ENCODE data around the gene LCN12.

Gene LCN12

GRCh38 chr9:136947028-136947891 lies 4.8 kb upstream of the LCN12 start:
- Mint-ChIP-seq H3K9me3 (no peaks in the 10 kb centered on the region), H3K27ac (no peak overlapping the region), H3K36me3 (ENCODE audit: low read depth) (no peaks in the 10 kb centered on the region), H3K4me3 (no peak overlapping the region), H3K4me1 (ENCODE audit: low read depth) (peaks cover 13% of the 10 kb centered on the region), H3K27me3 (no peaks in the 10 kb centered on the region)

- H3K4me3 Mint-ChIP-seq: peak overlapping the region; percentile 40
- H3K4me1 Mint-ChIP-seq (ENCODE audit: low read depth): peaks cover 7% of the 10 kb centered on the region
- H3K9me3 Mint-ChIP-seq: no peaks in the 10 kb centered on the region
- no peaks in the 10 kb centered on the region for H3K27me3 Mint-ChIP-seq
- no peak overlapping the region for H3K27ac Mint-ChIP-seq
- H3K36me3 Mint-ChIP-seq (ENCODE audit: low read depth): no peaks in the 10 kb centered on the region
These were observed 4.0 kb upstream of the LCN12 start for GRCh38 chr9:136947955-136948510.

DNA sequence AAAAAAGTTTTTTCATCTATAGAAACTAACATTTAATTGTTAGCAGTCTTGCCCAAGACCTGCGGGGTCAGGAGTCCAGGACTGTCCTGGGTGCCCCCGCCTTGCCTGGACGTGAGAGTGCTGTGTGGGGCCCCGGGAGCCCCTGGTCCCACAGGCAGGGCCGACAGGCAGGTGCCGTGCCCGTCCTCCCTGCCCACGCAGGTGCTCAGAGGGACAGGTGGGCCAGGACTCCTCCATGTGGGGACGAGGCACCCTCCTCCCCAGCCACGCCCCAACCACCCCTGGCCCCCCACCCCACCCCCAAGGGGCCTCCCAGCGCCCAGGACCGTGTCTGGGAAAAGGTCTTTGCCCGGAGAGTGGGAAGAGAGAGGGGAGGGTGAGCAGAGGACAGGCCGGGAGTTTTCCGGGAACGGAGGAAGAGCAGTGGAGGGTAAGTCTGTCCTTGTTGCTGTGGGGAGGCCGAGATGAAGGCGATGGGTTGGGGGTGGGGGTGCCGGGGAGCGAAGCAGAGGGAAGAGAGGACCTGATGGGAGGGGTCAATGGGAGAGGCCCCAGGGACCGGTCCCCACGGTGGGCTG lies 2.7 kb upstream of the LCN12 start:
- Mint-ChIP-seq H3K27ac (peak overlapping the region; percentile 75), H3K4me3 (peak overlapping the region; percentile 80), H3K4me1 (ENCODE audit: low read depth) (peaks cover 7% of the 10 kb centered on the region), H3K27me3 (no peaks in the 10 kb centered on the region), H3K36me3 (ENCODE audit: low read depth) (no peaks in the 10 kb centered on the region), H3K9me3 (no peaks in the 10 kb centered on the region)

GRCh38 chr9:136949817-136950655 lies 2.0 kb upstream of the LCN12 start:
- no peaks in the 10 kb centered on the region for H3K27me3 Mint-ChIP-seq
- H3K9me3 Mint-ChIP-seq: no peaks in the 10 kb centered on the region
- H3K4me1 Mint-ChIP-seq (ENCODE audit: low read depth): peaks cover 3% of the 10 kb centered on the region
- no peaks in the 10 kb centered on the region for H3K36me3 Mint-ChIP-seq (ENCODE audit: low read depth)
- H3K27ac Mint-ChIP-seq: peak overlapping the region; percentile 79
- peak overlapping the region; percentile 80 for H3K4me3 Mint-ChIP-seq

DNA sequence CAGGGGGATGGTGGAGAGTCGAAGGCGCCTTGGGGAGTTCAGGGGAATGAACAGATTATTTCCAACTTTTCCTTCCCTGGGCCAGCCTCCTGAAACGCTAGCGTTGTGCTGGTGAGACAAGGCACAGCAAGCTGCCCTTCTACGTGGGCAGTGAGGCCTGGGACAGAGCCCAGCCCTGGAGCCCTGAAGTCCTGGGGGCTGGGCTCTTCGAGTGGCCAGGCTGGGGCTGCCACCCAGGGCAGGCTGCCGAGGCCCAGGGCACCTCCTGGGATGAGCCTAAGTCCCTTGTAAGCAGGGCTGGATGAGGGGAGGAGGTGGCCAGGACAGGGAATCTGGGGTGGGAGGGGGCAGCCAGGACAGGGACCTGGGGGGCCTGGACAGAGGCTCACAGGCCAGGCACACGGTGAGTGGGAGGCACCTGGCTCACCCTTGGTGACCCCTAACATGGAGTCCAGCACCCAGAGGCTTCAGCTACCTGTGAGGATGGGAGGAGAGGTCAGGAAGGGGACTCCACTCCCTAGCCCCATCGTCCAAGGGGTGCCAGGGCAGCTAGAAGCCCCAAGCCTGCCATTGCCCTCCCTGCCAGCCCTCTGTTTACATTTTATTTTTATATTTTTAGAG lies 1.3 kb upstream of the LCN12 start:
- Mint-ChIP-seq H3K4me3 (peak overlapping the region; percentile 77), H3K4me1 (ENCODE audit: low read depth) (peaks cover 3% of the 10 kb centered on the region), H3K9me3 (no peaks in the 10 kb centered on the region), H3K27ac (peak overlapping the region; percentile 79), H3K36me3 (ENCODE audit: low read depth) (no peaks in the 10 kb centered on the region), H3K27me3 (no peaks in the 10 kb centered on the region)

DNA sequence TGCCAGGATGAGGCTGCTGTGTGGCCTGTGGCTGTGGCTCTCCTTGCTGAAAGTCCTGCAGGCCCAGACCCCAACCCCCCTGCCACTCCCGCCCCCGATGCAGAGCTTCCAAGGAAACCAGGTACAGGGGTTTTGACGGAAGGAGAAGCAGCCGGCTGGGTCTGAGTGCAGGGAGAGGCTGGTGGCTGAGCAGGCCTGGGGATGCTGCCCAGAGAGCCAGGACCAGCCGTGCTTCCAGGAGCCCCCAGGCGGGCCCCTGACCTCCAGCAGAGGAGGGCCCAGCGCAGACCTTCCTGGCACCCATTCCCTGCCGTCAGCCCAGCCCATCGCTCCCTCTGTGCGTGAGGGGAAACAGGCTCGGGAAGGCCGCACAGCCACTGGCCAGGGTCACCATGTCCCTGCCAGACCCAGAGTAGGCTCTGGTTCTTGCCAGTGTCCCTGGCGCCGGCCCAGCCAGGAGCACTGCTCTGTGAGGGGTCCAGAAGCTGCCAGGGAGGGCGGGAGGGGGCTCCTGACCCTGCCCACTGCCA lies 313 bp downstream of the LCN12 start:
- H3K36me3 Mint-ChIP-seq (ENCODE audit: low read depth): no peaks in the 10 kb centered on the region
- H3K4me3 Mint-ChIP-seq: no peak overlapping the region
- peaks cover 3% of the 10 kb centered on the region for H3K4me1 Mint-ChIP-seq (ENCODE audit: low read depth)
- H3K27me3 Mint-ChIP-seq: no peaks in the 10 kb centered on the region
- peaks cover 8% of the 10 kb centered on the region for H3K9me3 Mint-ChIP-seq
- no peak overlapping the region for H3K27ac Mint-ChIP-seq

DNA sequence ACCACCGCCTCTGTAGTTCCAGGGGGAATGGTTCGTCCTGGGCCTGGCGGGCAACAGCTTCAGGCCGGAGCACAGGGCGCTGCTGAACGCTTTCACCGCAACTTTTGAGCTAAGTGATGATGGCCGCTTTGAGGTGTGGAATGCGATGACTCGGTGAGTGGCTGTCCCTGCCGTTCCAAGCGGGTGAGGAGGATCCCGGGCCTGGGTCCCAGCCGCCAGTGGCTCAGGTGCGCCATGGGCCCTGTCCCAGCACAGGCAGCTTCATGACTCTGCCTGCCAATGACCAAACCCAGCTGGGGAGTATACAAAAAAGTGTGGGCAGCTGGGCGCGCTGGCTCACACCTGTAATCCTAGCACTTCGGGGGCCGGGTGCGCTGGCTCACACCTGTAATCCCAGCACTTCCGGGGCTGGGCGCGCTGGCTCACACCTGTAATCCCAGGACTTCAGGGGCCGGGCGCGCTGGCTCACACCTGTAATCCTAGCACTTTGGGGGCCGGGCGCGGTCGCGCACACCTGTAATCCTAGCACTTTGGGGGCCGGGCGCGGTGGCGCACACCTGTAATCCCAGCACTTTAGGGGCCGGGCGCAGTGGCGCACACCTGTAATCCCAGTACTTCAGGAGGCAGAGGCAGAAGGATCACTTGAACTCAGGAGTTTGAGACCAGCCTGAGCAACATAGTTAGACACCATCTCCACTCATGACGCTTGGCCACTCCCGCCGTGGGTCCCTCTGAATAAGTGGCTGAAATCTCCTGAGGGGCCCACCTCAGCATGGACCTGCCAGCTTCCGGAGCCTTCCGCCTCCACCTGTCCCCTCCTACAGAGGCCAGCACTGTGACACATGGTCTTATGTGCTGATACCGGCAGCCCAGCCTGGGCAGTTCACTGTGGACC lies 1.1 kb downstream of the LCN12 start:
- H3K27me3 Mint-ChIP-seq: no peaks in the 10 kb centered on the region
- H3K36me3 Mint-ChIP-seq (ENCODE audit: low read depth): no peaks in the 10 kb centered on the region
- H3K27ac Mint-ChIP-seq: no peak overlapping the region
- peaks cover 8% of the 10 kb centered on the region for H3K9me3 Mint-ChIP-seq
- peaks cover 3% of the 10 kb centered on the region for H3K4me1 Mint-ChIP-seq (ENCODE audit: low read depth)
- H3K4me3 Mint-ChIP-seq: no peak overlapping the region

DNA sequence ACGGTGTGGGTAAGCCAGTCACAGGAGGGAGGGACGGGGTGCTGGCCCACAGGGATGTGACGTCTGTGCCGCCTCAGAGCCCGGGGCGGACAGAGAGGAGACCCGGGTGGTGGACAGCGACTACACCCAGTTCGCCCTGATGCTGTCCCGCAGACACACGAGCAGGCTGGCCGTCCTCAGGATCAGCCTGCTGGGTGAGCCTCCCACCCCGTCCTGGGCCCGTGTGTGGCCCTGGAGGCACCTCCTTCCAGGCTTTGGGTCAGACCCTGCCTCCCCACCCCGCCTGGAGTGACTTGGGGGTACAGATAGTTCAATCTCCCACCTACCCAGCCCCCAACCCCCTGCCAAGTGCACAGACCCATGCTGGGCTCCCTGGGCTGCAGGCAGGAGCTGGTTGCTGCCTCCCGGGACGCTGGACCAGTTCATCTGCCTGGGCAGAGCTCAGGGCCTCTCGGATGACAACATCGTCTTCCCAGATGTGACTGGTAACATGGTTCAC lies 1.7 kb downstream of the LCN12 start:
- no peak overlapping the region for H3K27ac Mint-ChIP-seq
- peaks cover 3% of the 10 kb centered on the region for H3K4me1 Mint-ChIP-seq (ENCODE audit: low read depth)
- no peaks in the 10 kb centered on the region for H3K36me3 Mint-ChIP-seq (ENCODE audit: low read depth)
- H3K27me3 Mint-ChIP-seq: no peaks in the 10 kb centered on the region
- H3K4me3 Mint-ChIP-seq: no peak overlapping the region
- H3K9me3 Mint-ChIP-seq: peaks cover 8% of the 10 kb centered on the region

DNA sequence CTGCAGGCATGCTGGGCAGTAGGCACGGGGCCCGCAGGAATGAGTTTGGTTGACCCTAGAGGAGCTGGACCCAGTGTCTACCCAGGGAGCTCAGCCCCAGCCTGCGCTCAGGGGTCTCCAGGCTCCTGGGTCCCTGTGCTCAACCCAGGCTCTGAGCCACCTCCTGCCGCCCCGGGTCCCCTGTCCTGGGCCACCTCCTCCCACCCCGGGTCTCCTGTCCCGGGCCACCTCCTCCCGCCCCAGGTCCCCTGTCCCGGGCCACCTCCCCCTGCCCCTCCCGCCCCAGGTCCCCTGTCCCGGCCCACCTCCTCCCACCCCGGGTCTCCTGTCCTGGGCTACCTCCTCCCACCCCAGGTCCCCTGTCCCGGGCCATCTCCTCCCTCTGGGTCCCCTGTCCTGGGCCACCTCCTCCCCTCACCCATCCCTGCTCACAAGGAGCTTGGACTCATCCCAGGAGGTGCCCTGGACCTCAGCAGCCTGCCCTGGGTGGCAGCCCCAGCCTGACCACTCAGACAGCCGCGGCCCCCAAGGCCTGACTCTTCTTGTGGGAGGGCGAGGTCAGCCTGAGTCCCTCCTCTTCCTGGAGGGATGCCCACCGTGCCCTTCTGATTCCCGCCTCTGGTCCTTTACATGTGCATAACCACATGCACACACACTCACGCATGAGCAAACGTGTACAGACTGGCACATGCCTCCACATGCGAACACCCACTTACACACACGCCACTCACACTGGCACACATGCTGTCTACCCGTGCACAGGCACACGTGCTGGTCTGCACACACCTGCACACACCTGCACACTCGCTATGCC lies 2.4 kb downstream of the LCN12 start:
- no peaks in the 10 kb centered on the region for H3K27me3 Mint-ChIP-seq
- no peak overlapping the region for H3K27ac Mint-ChIP-seq
- no peak overlapping the region for H3K4me3 Mint-ChIP-seq
- H3K4me1 Mint-ChIP-seq (ENCODE audit: low read depth): peaks cover 3% of the 10 kb centered on the region
- no peaks in the 10 kb centered on the region for H3K36me3 Mint-ChIP-seq (ENCODE audit: low read depth)
- peaks cover 8% of the 10 kb centered on the region for H3K9me3 Mint-ChIP-seq

DNA sequence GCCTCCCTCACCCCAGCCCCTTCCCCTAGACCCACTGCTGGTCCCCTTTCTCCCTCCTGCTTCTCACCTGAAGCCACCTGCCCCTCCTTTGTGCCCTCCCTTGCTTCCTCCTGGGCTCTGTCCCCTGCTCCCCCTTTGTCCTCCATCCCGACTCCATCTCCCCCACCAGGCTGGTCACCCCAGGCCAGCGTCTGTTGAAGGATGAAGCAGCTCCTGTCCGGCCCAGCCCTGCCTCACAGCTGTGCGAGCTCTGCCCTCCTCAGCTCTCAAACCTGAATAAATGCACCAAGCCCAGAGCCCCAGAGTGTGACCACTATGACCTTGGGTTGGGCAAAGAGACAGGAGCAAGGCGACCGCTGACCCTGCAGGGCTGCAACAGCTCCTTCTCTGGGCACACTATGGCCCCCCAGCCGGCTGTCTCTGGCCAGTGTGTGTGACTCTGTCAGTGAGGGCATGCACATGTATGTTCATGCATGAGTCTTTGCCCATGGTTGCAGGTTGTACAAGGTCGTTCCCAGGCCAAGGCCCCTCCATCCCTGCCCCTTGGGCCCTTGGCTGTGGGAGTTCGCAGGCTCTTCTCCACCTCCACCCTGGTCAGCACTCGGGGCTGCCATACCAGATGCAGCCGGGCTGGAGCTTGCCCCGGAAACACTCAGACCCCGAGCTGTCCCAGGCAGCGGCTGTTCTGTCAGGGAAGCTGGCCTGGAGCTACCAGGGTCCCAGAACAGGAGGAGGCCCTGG lies 3.3 kb downstream of the LCN12 start:
- H3K4me1 Mint-ChIP-seq (ENCODE audit: low read depth): peaks cover 5% of the 10 kb centered on the region
- H3K36me3 Mint-ChIP-seq (ENCODE audit: low read depth): no peaks in the 10 kb centered on the region
- H3K27ac Mint-ChIP-seq: no peak overlapping the region
- H3K27me3 Mint-ChIP-seq: no peaks in the 10 kb centered on the region
- H3K9me3 Mint-ChIP-seq: peaks cover 8% of the 10 kb centered on the region
- H3K4me3 Mint-ChIP-seq: no peak overlapping the region

- no peak overlapping the region for H3K27ac Mint-ChIP-seq
- H3K9me3 Mint-ChIP-seq: peaks cover 8% of the 10 kb centered on the region
- no peak overlapping the region for H3K4me3 Mint-ChIP-seq
- H3K4me1 Mint-ChIP-seq (ENCODE audit: low read depth): peaks cover 7% of the 10 kb centered on the region
- no peaks in the 10 kb centered on the region for H3K27me3 Mint-ChIP-seq
- H3K36me3 Mint-ChIP-seq (ENCODE audit: low read depth): no peaks in the 10 kb centered on the region
These were observed 3.9 kb downstream of the LCN12 start for GRCh38 chr9:136955943-136956335.

GRCh38 chr9:136956604-136957003 lies 4.5 kb downstream of the LCN12 start:
- Mint-ChIP-seq H3K4me3 (no peak overlapping the region), H3K36me3 (ENCODE audit: low read depth) (no peaks in the 10 kb centered on the region), H3K27me3 (no peaks in the 10 kb centered on the region), H3K4me1 (ENCODE audit: low read depth) (peaks cover 7% of the 10 kb centered on the region), H3K9me3 (peaks cover 8% of the 10 kb centered on the region), H3K27ac (no peak overlapping the region)

Measured in stimulated activated naive CD8-positive, alpha-beta T cell treated with anti-CD3 and anti-CD28 coated beads, Interleukin-15, Interleukin-2, amounts not matched to agents 100 ng/mL and 50 ng/mL, for 24 hours (primary cell).